ENCODE measurements around the gene CDYL2. TPM values are rescaled to one million over a fixed set of nuclear protein-coding genes. Genes with fewer than 3 reads are reported as not detected.
A peak's percentile ranks its signal among the peaks of the same experiment; 100 is the strongest.
"Not testable (repeated sequence)": the region's sequence is repeated elsewhere in the genome, so short reads cannot be mapped to it uniquely, and the experiment has no call there.

Gene CDYL2
- total and polyA plus RNA-seq, 4 donors, result 0.46 to 12.8 (median 5.2) TPM

GRCh38 chr16:80819988-80820387 is 15.6 kb upstream of the CDYL2 start:
- no peaks in the 10 kb centered on the region for H3K36me3 ChIP-seq (ENCODE audit: control insufficient read depth in 1 of 2, insufficient read depth in 2 of 2, low read length in 1 of 2)
- no peak overlapping the region for H3K27ac ChIP-seq (ENCODE audit: low read depth in 1 of 2, low read length in 2 of 2)
- no peak for DNase-seq
- peaks cover 0 to 1% of the 10 kb centered on the region in 2 donors for H3K27me3 ChIP-seq (ENCODE audit: control insufficient read depth in 1 of 2, insufficient read depth in 2 of 2, low read length in 1 of 2)
- no peak for ATAC-seq (ENCODE audit: low FRiP score)
- H3K4me1 ChIP-seq (ENCODE audit: control insufficient read depth in 1 of 2, insufficient read depth in 2 of 2, low read length in 2 of 2), result no peaks in the 10 kb centered on the region
- peaks cover 3% of the 10 kb centered on the region for H3K9me3 ChIP-seq (ENCODE audit: control insufficient read depth, low read length)
- no peak overlapping the region for H3K4me3 ChIP-seq (ENCODE audit: low read length in 2 of 2)
- intact Hi-C loops (cut with DNase I), result no loop called here
- whole genome bisulfite sequencing, 2 donors, result 91 to 95% methylated on average over 2 of the region's 2 CpGs

DNA sequence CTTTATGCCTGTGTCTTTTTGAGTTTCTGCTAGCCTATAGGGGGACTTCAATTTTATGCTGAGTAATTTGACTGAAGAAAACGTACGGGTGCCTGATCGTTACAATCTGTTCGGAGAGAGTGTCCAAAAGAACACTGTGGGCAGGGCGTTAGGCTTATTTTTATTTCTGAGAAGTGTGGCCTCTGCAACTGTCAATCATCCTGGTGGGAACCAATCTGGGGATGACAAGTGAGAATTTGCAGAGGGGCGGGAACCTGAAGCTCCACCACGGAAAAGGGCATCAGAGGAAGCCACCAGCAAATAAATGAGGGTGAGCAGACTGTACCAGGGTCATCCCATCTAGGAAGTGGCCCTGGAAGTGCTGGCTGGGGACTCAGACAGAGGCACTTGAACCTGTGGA is 12.0 kb upstream of the CDYL2 start:
- no peak overlapping the region for H3K27ac ChIP-seq (ENCODE audit: low read depth in 1 of 2, low read length in 2 of 2)
- intact Hi-C loops (cut with DNase I), result no loop called here
- peaks cover 3% of the 10 kb centered on the region for H3K9me3 ChIP-seq (ENCODE audit: control insufficient read depth, low read length)
- ATAC-seq (ENCODE audit: low FRiP score) (no peak), DNase-seq (no peak)
- H3K4me1 ChIP-seq (ENCODE audit: control insufficient read depth in 1 of 2, insufficient read depth in 2 of 2, low read length in 2 of 2), result no peaks in the 10 kb centered on the region
- H3K36me3 ChIP-seq (ENCODE audit: control insufficient read depth in 1 of 2, insufficient read depth in 2 of 2, low read length in 1 of 2), result no peaks in the 10 kb centered on the region
- 62 to 64% methylated on average over 7 of the region's 7 CpGs for WGBS, 2 donors
- peaks cover 0 to 1% of the 10 kb centered on the region in 2 donors for H3K27me3 ChIP-seq (ENCODE audit: control insufficient read depth in 1 of 2, insufficient read depth in 2 of 2, low read length in 1 of 2)
- H3K4me3 ChIP-seq (ENCODE audit: low read length in 2 of 2), result no peak overlapping the region

GRCh38 chr16:80815278-80815677 is 10.9 kb upstream of the CDYL2 start:
- H3K27me3 ChIP-seq (ENCODE audit: control insufficient read depth in 1 of 2, insufficient read depth in 2 of 2, low read length in 1 of 2); DNase-seq: not testable (repeated sequence)

DNA sequence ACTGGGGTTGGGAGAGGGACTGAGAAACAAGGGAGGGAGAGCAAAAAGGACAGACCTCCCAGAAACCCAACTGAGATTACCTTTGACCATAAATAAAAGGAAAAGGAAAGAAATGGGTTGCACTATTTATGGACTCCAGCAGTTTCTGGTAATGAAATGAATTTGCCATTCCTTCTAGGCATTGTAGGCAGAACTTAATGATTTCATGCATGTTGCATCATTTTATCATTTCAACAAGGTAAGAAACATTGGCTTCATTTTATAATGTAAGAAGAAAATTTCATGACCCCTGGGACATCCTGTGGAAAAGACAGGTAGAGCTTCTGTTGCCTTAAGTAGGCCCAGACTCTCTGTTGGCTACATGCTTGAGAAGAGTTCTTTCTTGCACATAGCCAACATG is 8.2 kb upstream of the CDYL2 start:
- no peak for ATAC-seq (ENCODE audit: low FRiP score)
- no peak for DNase-seq

More at GRCh38 chr16:80815278-80815677, 10.9 kb upstream of the CDYL2 start:
- H3K4me3 ChIP-seq (ENCODE audit: low read length in 2 of 2); H3K9me3 ChIP-seq (ENCODE audit: control insufficient read depth, low read length); ATAC-seq (ENCODE audit: low FRiP score); intact Hi-C loops (cut with DNase I); H3K36me3 ChIP-seq (ENCODE audit: control insufficient read depth in 1 of 2, insufficient read depth in 2 of 2, low read length in 1 of 2); H3K27ac ChIP-seq (ENCODE audit: low read depth in 1 of 2, low read length in 2 of 2); H3K4me1 ChIP-seq (ENCODE audit: control insufficient read depth in 1 of 2, insufficient read depth in 2 of 2, low read length in 2 of 2): not testable (repeated sequence)
- 46 to 69% methylated on average over 2 of the region's 2 CpGs for WGBS, 2 donors

GRCh38 chr16:80809366-80809765 is 5.0 kb upstream of the CDYL2 start:
- no peaks in the 10 kb centered on the region for H3K4me1 ChIP-seq (ENCODE audit: control insufficient read depth in 1 of 2, insufficient read depth in 2 of 2, low read length in 2 of 2)
- no peak overlapping the region for H3K27ac ChIP-seq (ENCODE audit: low read depth in 1 of 2, low read length in 2 of 2)
- H3K4me3 ChIP-seq (ENCODE audit: low read length in 2 of 2), result no peak overlapping the region
- H3K9me3 ChIP-seq (ENCODE audit: control insufficient read depth, low read length), result no peaks in the 10 kb centered on the region
- no peaks in the 10 kb centered on the region for H3K36me3 ChIP-seq (ENCODE audit: control insufficient read depth in 1 of 2, insufficient read depth in 2 of 2, low read length in 1 of 2)
- WGBS, 2 donors, result 91 to 96% methylated on average over 2 of the region's 2 CpGs
- no peaks in the 10 kb centered on the region for H3K27me3 ChIP-seq (ENCODE audit: control insufficient read depth in 1 of 2, insufficient read depth in 2 of 2, low read length in 1 of 2)
- DNase-seq (no peak), ATAC-seq (ENCODE audit: low FRiP score) (no peak)
- intact Hi-C loops (cut with DNase I), result no loop called here

More for the DNA sequence above, 8.2 kb upstream of the CDYL2 start:
- Histone ChIP-seq H3K36me3 (ENCODE audit: control insufficient read depth in 1 of 2, insufficient read depth in 2 of 2, low read length in 1 of 2) (no peaks in the 10 kb centered on the region), H3K9me3 (ENCODE audit: control insufficient read depth, low read length) (peaks cover 3% of the 10 kb centered on the region), H3K27ac (ENCODE audit: low read depth in 1 of 2, low read length in 2 of 2) (no peak overlapping the region), H3K4me1 (ENCODE audit: control insufficient read depth in 1 of 2, insufficient read depth in 2 of 2, low read length in 2 of 2) (no peaks in the 10 kb centered on the region), H3K4me3 (ENCODE audit: low read length in 2 of 2) (no peak overlapping the region), H3K27me3 (ENCODE audit: control insufficient read depth in 1 of 2, insufficient read depth in 2 of 2, low read length in 1 of 2) (peaks cover 0 to 1% of the 10 kb centered on the region in 2 donors)
- intact Hi-C loops (cut with DNase I), result no loop called here

DNA sequence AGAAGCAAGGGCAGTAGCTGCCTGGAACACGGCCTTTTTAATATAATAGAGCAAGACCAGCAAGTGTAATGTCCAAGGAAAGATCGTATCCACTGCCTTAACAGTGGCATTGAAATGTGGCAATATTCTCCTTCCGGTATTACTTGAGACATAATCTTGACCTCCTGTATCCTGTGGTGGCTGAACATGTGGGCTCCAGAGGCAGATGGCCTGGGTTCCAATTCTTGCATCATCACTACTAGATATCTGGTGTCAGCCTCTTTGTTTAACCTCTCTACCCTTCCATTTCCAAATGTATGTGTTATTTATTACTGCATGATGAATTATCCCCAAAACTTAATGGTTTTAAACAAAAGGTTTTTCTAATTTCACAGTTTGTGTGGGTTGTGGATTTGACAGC is 3.5 kb upstream of the CDYL2 start:
- WGBS, 2 donors, result 94% methylated on average over 3 of the region's 3 CpGs
- no peak overlapping the region for H3K27ac ChIP-seq (ENCODE audit: low read depth in 1 of 2, low read length in 2 of 2)
- ATAC-seq (ENCODE audit: low FRiP score), result no peak
- no peaks in the 10 kb centered on the region for H3K36me3 ChIP-seq (ENCODE audit: control insufficient read depth in 1 of 2, insufficient read depth in 2 of 2, low read length in 1 of 2)
- H3K4me1 ChIP-seq (ENCODE audit: control insufficient read depth in 1 of 2, insufficient read depth in 2 of 2, low read length in 2 of 2), result no peaks in the 10 kb centered on the region
- no peak overlapping the region for H3K4me3 ChIP-seq (ENCODE audit: low read length in 2 of 2)
- intact Hi-C loops (cut with DNase I), result no loop called here
- no peaks in the 10 kb centered on the region for H3K9me3 ChIP-seq (ENCODE audit: control insufficient read depth, low read length)
- H3K27me3 ChIP-seq (ENCODE audit: control insufficient read depth in 1 of 2, insufficient read depth in 2 of 2, low read length in 1 of 2), result no peaks in the 10 kb centered on the region
- DNase-seq, result no peak

GRCh38 chr16:80806927-80807340 is 2.5 kb upstream of the CDYL2 start:
- ATAC-seq (ENCODE audit: low FRiP score), result no peak
- intact Hi-C loops (cut with DNase I), result no loop called here
- Histone ChIP-seq H3K27me3 (ENCODE audit: control insufficient read depth in 1 of 2, insufficient read depth in 2 of 2, low read length in 1 of 2) (no peaks in the 10 kb centered on the region), H3K4me3 (ENCODE audit: low read length in 2 of 2) (no peak overlapping the region), H3K9me3 (ENCODE audit: control insufficient read depth, low read length) (no peaks in the 10 kb centered on the region), H3K4me1 (ENCODE audit: control insufficient read depth in 1 of 2, insufficient read depth in 2 of 2, low read length in 2 of 2) (no peaks in the 10 kb centered on the region), H3K36me3 (ENCODE audit: control insufficient read depth in 1 of 2, insufficient read depth in 2 of 2, low read length in 1 of 2) (no peaks in the 10 kb centered on the region), H3K27ac (ENCODE audit: low read depth in 1 of 2, low read length in 2 of 2) (no peak overlapping the region)
- DNase-seq, result peak in 1 of 2 donors; percentile 48
- WGBS, 2 donors, result 79 to 86% methylated on average over 5 of the region's 5 CpGs

- intact Hi-C loops (cut with DNase I), result no loop called here
- no peaks in the 10 kb centered on the region for H3K36me3 ChIP-seq (ENCODE audit: control insufficient read depth in 1 of 2, insufficient read depth in 2 of 2, low read length in 1 of 2)
- H3K27ac ChIP-seq (ENCODE audit: low read depth in 1 of 2, low read length in 2 of 2), result no peak overlapping the region
- no peak for ATAC-seq (ENCODE audit: low FRiP score)
- 92 to 93% methylated on average over 1 of the region's 1 CpG for WGBS, 2 donors
- no peak overlapping the region for H3K4me3 ChIP-seq (ENCODE audit: low read length in 2 of 2)
- H3K27me3 ChIP-seq (ENCODE audit: control insufficient read depth in 1 of 2, insufficient read depth in 2 of 2, low read length in 1 of 2), result no peaks in the 10 kb centered on the region
- no peaks in the 10 kb centered on the region for H3K4me1 ChIP-seq (ENCODE audit: control insufficient read depth in 1 of 2, insufficient read depth in 2 of 2, low read length in 2 of 2)
- no peak for DNase-seq
- no peaks in the 10 kb centered on the region for H3K9me3 ChIP-seq (ENCODE audit: control insufficient read depth, low read length)
Measured at GRCh38 chr16:80806289-80806688, 1.9 kb upstream of the CDYL2 start.

DNA sequence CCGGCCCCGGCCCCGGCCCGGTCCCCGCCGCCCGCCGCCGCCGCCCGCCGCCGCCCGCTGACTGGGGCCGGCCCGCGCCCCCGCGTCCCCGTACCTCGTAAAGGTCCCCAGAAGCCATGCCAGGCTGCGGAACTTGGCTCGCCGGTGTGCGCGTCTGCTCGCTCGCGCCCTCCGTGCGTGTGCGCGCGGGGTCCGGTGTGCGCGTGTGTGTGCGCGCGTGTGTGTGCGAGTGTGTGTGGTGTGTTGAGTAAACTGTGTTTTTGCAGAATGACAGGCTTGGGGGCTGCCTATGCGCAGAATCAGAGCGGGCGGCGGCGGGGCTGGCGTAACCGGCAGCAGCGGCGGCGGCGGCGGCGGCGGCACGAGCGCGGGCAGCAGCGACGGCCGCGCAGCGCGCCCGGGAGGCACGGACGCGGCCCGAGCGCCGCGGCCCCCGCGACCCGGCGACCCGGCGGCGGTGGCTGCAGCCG is 307 bp downstream of the CDYL2 start:
- H3K27ac ChIP-seq (ENCODE audit: low read depth in 1 of 2, low read length in 2 of 2), result no peak overlapping the region
- no peaks in the 10 kb centered on the region for H3K9me3 ChIP-seq (ENCODE audit: control insufficient read depth, low read length)
- no peaks in the 10 kb centered on the region for H3K27me3 ChIP-seq (ENCODE audit: control insufficient read depth in 1 of 2, insufficient read depth in 2 of 2, low read length in 1 of 2)
- intact Hi-C loops (cut with DNase I), result no loop called here
- H3K4me1 ChIP-seq (ENCODE audit: control insufficient read depth in 1 of 2, insufficient read depth in 2 of 2, low read length in 2 of 2), result no peaks in the 10 kb centered on the region
- 0% methylated on average over 28 to 80 of the region's 80 CpGs for WGBS, 2 donors
- DNase-seq, result peak; percentile 62 to 80
- no peak for ATAC-seq (ENCODE audit: low FRiP score)
- H3K36me3 ChIP-seq (ENCODE audit: control insufficient read depth in 1 of 2, insufficient read depth in 2 of 2, low read length in 1 of 2), result no peaks in the 10 kb centered on the region
- peak overlapping the region; percentile 61 to 67 for H3K4me3 ChIP-seq (ENCODE audit: low read length in 2 of 2)

All from aorta (tissue), 5 donors.